ENCODE data around the gene RASSF7. TPM values are rescaled to one million over a fixed set of nuclear protein-coding genes. Genes with fewer than 3 reads are reported as not detected.

RASSF7 gene
- total and polyA plus RNA-seq, 2 of the 8 experiments (the other 6 are each of a cell fraction or from before 2014, with no cell fraction given), result 22.3 to 43.9 TPM

- H3K27ac ChIP-seq (ENCODE audit: low read depth, low read length), result no peak overlapping the region
- no peak overlapping the region for H2BK20ac ChIP-seq (ENCODE audit: low read length)
- WGBS, 2 experiments (ENCODE audit: extremely low coverage in 1 of 2, insufficient coverage in 1 of 2, insufficient read length in 1 of 2, insufficient replicate concordance in 2 of 2, low coverage in 1 of 2, low lambda C conversion rate in 2 of 2, missing lambda C conversion rate in 1 of 2), result 94% methylated on average over 10 of the region's 10 CpGs; no CpG with 5 or more reads in 1 of the 2 experiments
- ChIA-PET CTCF (ENCODE audit: partially characterized antibody) (interaction anchor here (0.6 to 2.4 kb wide), 9 partner anchors 17 to 131 kb away, joined by 3 to 11 read pairs (median 6); no protein-coding TSS in a partner anchor), POLR2A (ENCODE audit: partially characterized antibody) (interaction anchor here (1.0 to 2.3 kb wide), 8 partner anchors 13 to 151 kb away, joined by 3 to 20 read pairs (median 4); partner anchors contain the start of genes DRD4 and SCT)
- no peak overlapping the region; a peak in 1 of 4 replicates for H3K4me2 ChIP-seq (ENCODE audit: insufficient read depth in 1 of 2, low read depth in 2 of 2, low read length in 2 of 2)
- no peak overlapping the region for H2AFZ ChIP-seq (ENCODE audit: low read length)
- H2BK15ac ChIP-seq (ENCODE audit: low read length), result no peak overlapping the region
- no peak overlapping the region for H3K56ac ChIP-seq (replicated peaks; ENCODE audit: insufficient read length, low read depth, low read length)
- no peak overlapping the region for H4K5ac ChIP-seq (ENCODE audit: insufficient read length, low read depth, low read length)
- no peak overlapping the region for H3K4me3 ChIP-seq (ENCODE audit: extremely low read depth in 1 of 4, insufficient read depth in 2 of 4, low read depth in 3 of 4, low read length in 4 of 4)
- peaks cover 16 to 46% (median 36%) of the 10 kb centered on the region in 4 experiments for H3K36me3 ChIP-seq (ENCODE audit: control insufficient read depth in 2 of 4, insufficient read depth in 4 of 4, low read length in 3 of 4)
- no peaks in the 10 kb centered on the region for H3K79me2 ChIP-seq (ENCODE audit: control insufficient read depth in 1 of 2, insufficient read depth in 2 of 2, low read length in 2 of 2)
- TF ChIP-seq, protein P1, sequence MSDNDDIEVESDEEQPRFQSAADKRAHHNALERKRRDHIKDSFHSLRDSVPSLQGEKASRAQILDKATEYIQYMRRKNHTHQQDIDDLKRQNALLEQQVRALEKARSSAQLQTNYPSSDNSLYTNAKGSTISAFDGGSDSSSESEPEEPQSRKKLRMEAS (IDR thresholded peaks at IDR 0.05), result 0 out of 2 replicates have a peak, but pooled peaks have one; percentile 63
- TF ChIP-seq NRF1 (IDR thresholded peaks at IDR 0.05; ENCODE audit: low read depth, low read length) (no peak), KDM1A (IDR thresholded peaks at IDR 0.05; ENCODE audit: borderline replicate concordance, low read length) (no peak), ZNF274 (IDR thresholded peaks at IDR 0.05; ENCODE audit: borderline replicate concordance, extremely low read depth, low read length) (no peak)
- H2BK120ac ChIP-seq (replicated peaks; ENCODE audit: low read depth, low read length), result no peak overlapping the region
- no peak overlapping the region for H2BK12ac ChIP-seq (ENCODE audit: low read depth, low read length)
- H3K9me3 ChIP-seq (ENCODE audit: insufficient read depth in 2 of 2, low read depth in 1 of 2, low read length in 1 of 2), result no peaks in the 10 kb centered on the region
- H4K91ac ChIP-seq (replicated peaks; ENCODE audit: insufficient read length, low read length), result no peak overlapping the region
- H4K8ac ChIP-seq (ENCODE audit: extremely low read depth, insufficient read depth, low read length), result no peak overlapping the region; the same call in 1 of the 2 replicates
- H3K4ac ChIP-seq (replicated peaks; ENCODE audit: insufficient read length, low read depth, low read length), result no peak overlapping the region
- H2AK5ac ChIP-seq (ENCODE audit: low read depth, low read length), result no peak overlapping the region
- H3K23me2 ChIP-seq (ENCODE audit: low read depth, low read length), result peaks cover 3% of the 10 kb centered on the region; the same call in 1 of the 2 replicates
- no peak overlapping the region for H3K14ac ChIP-seq (ENCODE audit: insufficient read length)
- H4K20me1 ChIP-seq (replicated peaks in 1 of 2; ENCODE audit: control insufficient read depth in 1 of 2, insufficient read depth in 2 of 2, low read length in 2 of 2), result peaks cover 21 to 29% of the 10 kb centered on the region in 2 experiments
- H2BK5ac ChIP-seq (ENCODE audit: low read depth, low read length), result no peak overlapping the region
- FAIRE-seq (no peak), DNase-seq (ENCODE audit: low read depth in 1 of 2, low spot score in 2 of 2) (no peak)
- H3K27me3 ChIP-seq (replicated peaks in 1 of 4; ENCODE audit: control insufficient read depth in 3 of 4, extremely low read depth in 1 of 4, insufficient read depth in 3 of 4, low read length in 3 of 4), result no peaks in the 10 kb centered on the region
- no peak overlapping the region for H3K9ac ChIP-seq (replicated peaks in 1 of 4; ENCODE audit: extremely low read depth in 1 of 4, low read depth in 3 of 4, low read length in 3 of 4)
- no peak overlapping the region for H3K18ac ChIP-seq (ENCODE audit: extremely low read depth, low read length)
- H3K23ac ChIP-seq (ENCODE audit: insufficient read length), result no peak overlapping the region
- peaks cover 6% of the 10 kb centered on the region for H3K79me1 ChIP-seq (ENCODE audit: low read depth, low read length)
- H3K4me1 ChIP-seq (replicated peaks in 1 of 4; ENCODE audit: control insufficient read depth in 3 of 4, insufficient read depth in 4 of 4, low read length in 3 of 4), result peaks cover 0 to 15% (median 3%) of the 10 kb centered on the region in 4 experiments; a peak in 5 of 7 replicates
These were observed 52.2 kb downstream of the RASSF7 start for GRCh38 chr11:612961-613300.
